ACHN (cell line): Measurements from ENCODE around the gene FREM2.
A peak's percentile ranks its signal among the peaks of the same experiment; 100 is the strongest.

Source experiments
- DNase-seq: peaks from one replicate; pipeline ENCODE4 v3.0.0-alpha.2; 2015
- in situ Hi-C: cut with HindIII; loops from 2 replicates; pipeline ENCODE4 v1.10.0; 2017; ENCODE audit warnings: low sequenced_read_pairs, low pct_ligation_motif_present, low pct_unique_long_range_greater_than_20kb

Gene FREM2

GRCh38 chr13:38796890-38797289, 110.0 kb downstream of the FREM2 start:
- in situ Hi-C loops: no loop called here
- no peak for DNase-seq

- in situ Hi-C loops: no loop called here
- DNase-seq: no peak
Observed at GRCh38 chr13:38803531-38803930, 116.7 kb downstream of the FREM2 start.

- in situ Hi-C loops: no loop called here
- peak; percentile 51 for DNase-seq
Observed at GRCh38 chr13:38804061-38804460, 117.2 kb downstream of the FREM2 start.

- DNase-seq: peak; percentile 76
- in situ Hi-C loops: no loop called here
Observed at GRCh38 chr13:38804536-38804935, 117.7 kb downstream of the FREM2 start.

GRCh38 chr13:38814331-38814730, 127.5 kb downstream of the FREM2 start:
- no peak for DNase-seq
- in situ Hi-C loops: no loop called here

GRCh38 chr13:38819053-38819452, 132.2 kb downstream of the FREM2 start:
- in situ Hi-C loops: no loop called here
- DNase-seq: no peak

- DNase-seq: no peak
Observed at GRCh38 chr13:38819596-38819995, 132.7 kb downstream of the FREM2 start.

GRCh38 chr13:38821770-38822551, 135.1 kb downstream of the FREM2 start:
- DNase-seq: no peak
- in situ Hi-C loops: no loop called here

More at GRCh38 chr13:38819596-38819995, 132.7 kb downstream of the FREM2 start:
- in situ Hi-C loops: no loop called here

GRCh38 chr13:38824342-38824741, 137.5 kb downstream of the FREM2 start:
- no peak for DNase-seq
- in situ Hi-C loops: no loop called here

- in situ Hi-C loops: no loop called here
- DNase-seq: no peak
Observed at GRCh38 chr13:38826182-38826813, 139.4 kb downstream of the FREM2 start.

- in situ Hi-C loops: no loop called here
- no peak for DNase-seq
Observed at GRCh38 chr13:38830442-38831045, 143.7 kb downstream of the FREM2 start.

- in situ Hi-C loops: no loop called here
- no peak for DNase-seq
Observed at GRCh38 chr13:38844581-38844980, 157.7 kb downstream of the FREM2 start.

GRCh38 chr13:38848360-38848759, 161.5 kb downstream of the FREM2 start:
- no peak for DNase-seq
- in situ Hi-C loops: no loop called here

- in situ Hi-C loops: no loop called here
- no peak for DNase-seq
Observed at GRCh38 chr13:38849315-38849714, 162.4 kb downstream of the FREM2 start.

- no peak for DNase-seq
- in situ Hi-C loops: no loop called here
Observed at GRCh38 chr13:38850868-38851626, 164.2 kb downstream of the FREM2 start.

- in situ Hi-C loops: no loop called here
- no peak for DNase-seq
Observed at GRCh38 chr13:38854226-38854625, 167.3 kb downstream of the FREM2 start.

- DNase-seq: no peak
- in situ Hi-C loops: no loop called here
Observed at GRCh38 chr13:38856065-38856464, 169.2 kb downstream of the FREM2 start.

- DNase-seq: no peak
- in situ Hi-C loops: no loop called here
Observed at GRCh38 chr13:38862443-38862842, 175.6 kb downstream of the FREM2 start.

GRCh38 chr13:38863536-38863935, 176.7 kb downstream of the FREM2 start:
- DNase-seq: no peak
- in situ Hi-C loops: no loop called here
